Astrocyte (in vitro differentiated cells and primary cell): ENCODE results near the gene SFT2D2. TPM values are rescaled to one million over a fixed set of nuclear protein-coding genes. Genes with fewer than 3 reads are reported as not detected.

Experiments
- DNase-seq: peaks from one replicate; pipeline ENCODE4 v3.0.0-alpha.2; 2010; ENCODE audit warnings: low read depth
- FAIRE-seq: peaks from 2 replicates; lab custom pipeline; 2011; peaks lifted over from hg19 to GRCh38; lab: Jason Lieb, UNC
- H2AFZ ChIP-seq: 2 replicates; pipeline ENCODE4 v1.6.0; 2012; ENCODE audit warnings: low read depth, low read length, inconsistent platforms
- H3K27ac ChIP-seq: 2 replicates; pipeline ENCODE4 v1.5.1; 2011; ENCODE audit warnings: low read depth, low read length, inconsistent platforms
- H3K27me3 ChIP-seq: 2 replicates; pipeline ENCODE4 v1.6.0; 2011; ENCODE audit warnings: low read length, inconsistent platforms; ENCODE audit not compliant: insufficient read depth
- H3K36me3 ChIP-seq: 2 replicates; pipeline ENCODE4 v1.5.1; 2011; ENCODE audit warnings: low read length, inconsistent platforms; ENCODE audit not compliant: insufficient read depth
- H3K4me1 ChIP-seq: 2 replicates; pipeline ENCODE4 v1.5.1; 2011; ENCODE audit warnings: low read length, inconsistent platforms; ENCODE audit not compliant: insufficient read depth
- H3K4me2 ChIP-seq: 2 replicates; pipeline ENCODE4 v1.6.0; 2012; ENCODE audit warnings: low read length, inconsistent platforms
- H3K4me3 ChIP-seq: 2 replicates; pipeline ENCODE4 v1.5.1; 2011; ENCODE audit warnings: low read depth, mild to moderate bottlenecking, low read length, inconsistent platforms; ENCODE audit not compliant: insufficient read depth
- H3K79me2 ChIP-seq: 2 replicates; pipeline ENCODE4 v1.6.0; 2012; ENCODE audit warnings: mild to moderate bottlenecking, low read length, inconsistent platforms; ENCODE audit not compliant: insufficient read depth
- H3K9ac ChIP-seq: 2 replicates; pipeline ENCODE4 v1.6.0; 2012; ENCODE audit warnings: mild to moderate bottlenecking, low read length, inconsistent platforms
- H3K9me3 ChIP-seq: 2 replicates; pipeline ENCODE4 v1.5.1; 2012; ENCODE audit warnings: low read depth, mild to moderate bottlenecking, low read length, inconsistent platforms; ENCODE audit not compliant: insufficient read depth
- H4K20me1 ChIP-seq: 2 replicates; pipeline ENCODE4 v1.6.0; 2012; ENCODE audit warnings: low read length, inconsistent platforms; ENCODE audit not compliant: insufficient read depth
- H3K27ac Mint-ChIP-seq: one replicate; pipeline ENCODE4 v1.8.0; 2021; ENCODE audit warnings: mild to moderate bottlenecking, mixed read lengths; ENCODE audit not compliant: unreplicated experiment
- H3K27me3 Mint-ChIP-seq: one replicate; pipeline ENCODE4 v1.8.0; 2021; ENCODE audit warnings: low read depth, mixed read lengths; ENCODE audit not compliant: unreplicated experiment
- H3K36me3 Mint-ChIP-seq: one replicate; pipeline ENCODE4 v1.8.0; 2021; ENCODE audit warnings: low read depth, mixed read lengths; ENCODE audit not compliant: unreplicated experiment
- H3K4me1 Mint-ChIP-seq: one replicate; pipeline ENCODE4 v1.8.0; 2021; ENCODE audit warnings: low read depth, mixed read lengths; ENCODE audit not compliant: unreplicated experiment
- H3K4me3 Mint-ChIP-seq: one replicate; pipeline ENCODE4 v1.8.0; 2021; ENCODE audit warnings: mild to moderate bottlenecking, moderate library complexity, mixed read lengths; ENCODE audit not compliant: unreplicated experiment
- H3K9me3 Mint-ChIP-seq: one replicate; pipeline ENCODE4 v1.8.0; 2021; ENCODE audit warnings: mild to moderate bottlenecking, mixed read lengths; ENCODE audit not compliant: unreplicated experiment
- EZH2 ChIP-seq: IDR thresholded peaks from 2 replicates; pipeline ENCODE4 v1.6.1; 2012; ENCODE audit warnings: mild to moderate bottlenecking, low read length, inconsistent platforms; ENCODE audit not compliant: insufficient read depth
- total RNA-seq: library from RNA; stranded (reverse); gene quantifications from 2 replicates; pipeline ENCODE4 v1.2.1, GENCODE V29; 2021
- TF ChIP-seq, protein P1 (sequence below): IDR thresholded peaks from 2 replicates; pipeline ENCODE4 v1.5.1; 2011; ENCODE audit warnings: low read depth, mild to moderate bottlenecking, inconsistent platforms, low read length, moderate library complexity; ENCODE audit not compliant: insufficient read depth

Gene SFT2D2
- total RNA-seq, 1 donor from 2014 or later = 73.4 TPM

DNA sequence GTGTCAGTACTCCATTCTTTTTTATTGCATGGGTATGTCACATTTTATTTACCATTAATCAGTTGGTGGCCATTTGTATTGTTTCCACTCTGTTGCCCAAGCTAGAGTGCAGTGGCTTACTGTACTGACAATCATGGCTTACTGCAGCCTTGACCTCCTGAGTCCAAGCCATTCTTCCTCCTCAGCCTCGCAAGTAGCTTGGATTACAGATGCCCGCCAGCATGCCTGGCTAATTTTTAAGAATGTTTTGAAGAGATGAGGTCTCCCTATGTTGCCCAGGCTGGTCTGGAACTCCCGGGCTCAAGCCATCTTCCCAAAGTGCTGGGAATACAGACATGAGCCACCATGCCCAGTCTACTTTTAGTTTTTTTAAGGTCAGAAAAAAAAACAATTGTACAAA lies 813 bp upstream of the SFT2D2 start:
- Histone ChIP-seq H3K4me1 (peaks cover 28% of the 10 kb centered on the region), H3K4me3 (no peak overlapping the region), H3K27ac (no peak overlapping the region), H4K20me1 (peaks cover 20% of the 10 kb centered on the region), H3K4me2 (peak overlapping the region; percentile 95), H3K36me3 (no peaks in the 10 kb centered on the region), H3K27me3 (no peaks in the 10 kb centered on the region), H3K9ac (no peak overlapping the region), H2AFZ (no peak overlapping the region), H3K9me3 (peaks cover 4% of the 10 kb centered on the region), H3K79me2 (peaks cover 41% of the 10 kb centered on the region)
- Mint-ChIP-seq H3K4me1 (peaks cover 27% of the 10 kb centered on the region), H3K9me3 (peaks cover 6% of the 10 kb centered on the region), H3K36me3 (peaks cover 6% of the 10 kb centered on the region), H3K27me3 (peaks cover 4% of the 10 kb centered on the region), H3K27ac (peak overlapping the region; percentile 81), H3K4me3 (peak overlapping the region; percentile 90)
- FAIRE-seq (no peak), DNase-seq (no peak)
- TF ChIP-seq EZH2 = no peak
- TF ChIP-seq, protein P1, sequence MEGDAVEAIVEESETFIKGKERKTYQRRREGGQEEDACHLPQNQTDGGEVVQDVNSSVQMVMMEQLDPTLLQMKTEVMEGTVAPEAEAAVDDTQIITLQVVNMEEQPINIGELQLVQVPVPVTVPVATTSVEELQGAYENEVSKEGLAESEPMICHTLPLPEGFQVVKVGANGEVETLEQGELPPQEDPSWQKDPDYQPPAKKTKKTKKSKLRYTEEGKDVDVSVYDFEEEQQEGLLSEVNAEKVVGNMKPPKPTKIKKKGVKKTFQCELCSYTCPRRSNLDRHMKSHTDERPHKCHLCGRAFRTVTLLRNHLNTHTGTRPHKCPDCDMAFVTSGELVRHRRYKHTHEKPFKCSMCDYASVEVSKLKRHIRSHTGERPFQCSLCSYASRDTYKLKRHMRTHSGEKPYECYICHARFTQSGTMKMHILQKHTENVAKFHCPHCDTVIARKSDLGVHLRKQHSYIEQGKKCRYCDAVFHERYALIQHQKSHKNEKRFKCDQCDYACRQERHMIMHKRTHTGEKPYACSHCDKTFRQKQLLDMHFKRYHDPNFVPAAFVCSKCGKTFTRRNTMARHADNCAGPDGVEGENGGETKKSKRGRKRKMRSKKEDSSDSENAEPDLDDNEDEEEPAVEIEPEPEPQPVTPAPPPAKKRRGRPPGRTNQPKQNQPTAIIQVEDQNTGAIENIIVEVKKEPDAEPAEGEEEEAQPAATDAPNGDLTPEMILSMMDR = no peak

DNA sequence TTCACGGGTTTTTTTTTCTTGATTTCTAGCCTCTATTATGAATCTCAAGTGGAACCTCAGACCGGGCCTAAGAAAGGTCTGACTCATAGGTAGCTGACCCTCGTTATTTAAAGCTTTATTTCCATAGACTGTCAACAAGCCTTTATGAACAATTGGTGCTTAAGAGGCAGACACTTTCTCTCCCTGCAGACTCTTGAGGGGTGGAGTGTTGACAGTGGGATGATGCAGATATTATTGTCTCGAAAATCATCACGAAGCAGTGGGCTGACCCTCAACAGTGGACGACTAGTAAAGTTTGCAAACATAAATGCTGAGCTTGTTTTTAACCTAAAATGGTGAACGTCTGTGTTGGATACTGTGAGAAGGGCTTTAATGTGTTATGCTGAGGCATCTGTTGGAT lies 1.8 kb downstream of the SFT2D2 start:
- Histone ChIP-seq H2AFZ (no peak overlapping the region), H3K36me3 (no peaks in the 10 kb centered on the region), H3K9ac (peak overlapping the region; percentile 39), H3K4me3 (peak overlapping the region; percentile 90), H3K27ac (peak overlapping the region; percentile 32), H3K4me1 (peaks cover 28% of the 10 kb centered on the region), H4K20me1 (peaks cover 43% of the 10 kb centered on the region), H3K4me2 (peak overlapping the region; percentile 95), H3K79me2 (peaks cover 66% of the 10 kb centered on the region), H3K27me3 (no peaks in the 10 kb centered on the region), H3K9me3 (peaks cover 4% of the 10 kb centered on the region)
- H3K27me3 Mint-ChIP-seq = no peaks in the 10 kb centered on the region
- H3K4me1 Mint-ChIP-seq = peaks cover 27% of the 10 kb centered on the region
- TF ChIP-seq EZH2 = no peak
- TF ChIP-seq, protein P1 = no peak
- no peak for FAIRE-seq
- H3K4me3 Mint-ChIP-seq = peak overlapping the region; percentile 97
- peaks cover 12% of the 10 kb centered on the region for H3K36me3 Mint-ChIP-seq
- peak; percentile 61 for DNase-seq
- peaks cover 6% of the 10 kb centered on the region for H3K9me3 Mint-ChIP-seq
- H3K27ac Mint-ChIP-seq = peak overlapping the region; percentile 63

DNA sequence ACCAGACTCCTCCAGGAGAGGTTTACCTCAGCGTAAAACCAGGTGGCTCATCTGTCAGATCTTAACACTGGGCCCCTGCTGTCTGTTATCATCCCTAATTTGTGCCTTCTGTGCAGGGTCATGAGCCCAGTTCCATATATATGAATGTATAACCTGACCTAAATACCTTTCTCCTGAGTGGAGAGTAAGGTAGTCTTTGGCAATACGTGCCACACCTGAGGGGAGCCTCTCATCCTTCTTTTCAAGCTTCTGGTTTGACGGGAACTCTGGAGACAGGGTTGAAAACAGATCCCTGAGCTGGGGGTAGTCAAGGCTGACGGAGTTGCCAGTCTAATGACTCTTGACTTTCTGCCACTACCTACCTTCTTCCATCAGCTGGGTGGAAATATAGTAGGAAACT lies 4.1 kb downstream of the SFT2D2 start:
- H3K9ac ChIP-seq = no peak overlapping the region
- no peaks in the 10 kb centered on the region for H3K9me3 Mint-ChIP-seq
- H3K27ac Mint-ChIP-seq = no peak overlapping the region
- no peak overlapping the region for H3K27ac ChIP-seq
- H3K36me3 Mint-ChIP-seq = peaks cover 15% of the 10 kb centered on the region
- FAIRE-seq (no peak), DNase-seq (no peak)
- no peaks in the 10 kb centered on the region for H3K27me3 ChIP-seq
- H3K4me2 ChIP-seq = no peak overlapping the region
- peaks cover 28% of the 10 kb centered on the region for H3K4me1 ChIP-seq
- H3K9me3 ChIP-seq = no peaks in the 10 kb centered on the region
- peaks cover 8% of the 10 kb centered on the region for H3K36me3 ChIP-seq
- H4K20me1 ChIP-seq = peaks cover 57% of the 10 kb centered on the region
- no peak for TF ChIP-seq EZH2
- TF ChIP-seq, protein P1 = no peak
- peaks cover 27% of the 10 kb centered on the region for H3K4me1 Mint-ChIP-seq
- H3K79me2 ChIP-seq = peaks cover 85% of the 10 kb centered on the region
- no peak overlapping the region for H2AFZ ChIP-seq
- no peak overlapping the region for H3K4me3 Mint-ChIP-seq
- no peaks in the 10 kb centered on the region for H3K27me3 Mint-ChIP-seq
- H3K4me3 ChIP-seq = no peak overlapping the region
